Lung (tissue), 12 donors: Measurements from ENCODE around the gene FXR1. TPM values are rescaled to one million over a fixed set of nuclear protein-coding genes. Genes with fewer than 3 reads are reported as not detected.
A peak's percentile ranks its signal among the peaks of the same experiment; 100 is the strongest.
"Not testable (repeated sequence)": the region's sequence is repeated elsewhere in the genome, so short reads cannot be mapped to it uniquely, and the experiment has no call there.

Experiments used
- ATAC-seq: fragments of 200-7000 bp; cut with Tn5 transposase; one replicate; pipeline ENCODE4 v1.9.1; 2020; ENCODE audit warnings: moderate number of reproducible peaks; ENCODE audit not compliant: insufficient read depth, low FRiP score
- DNase-seq, 3 donors: peaks; one replicate each; pipeline ENCODE4 v3.0.0-alpha.2; 2013 to 2017
- H3K27ac ChIP-seq, 2 donors: one replicate each; pipeline ENCODE4 v1.5.1; 2013; ENCODE audit warnings: mild to moderate bottlenecking in 2 of 2, moderate library complexity in 2 of 2, control low read depth in 1 of 2, inconsistent platforms in 1 of 2, low read depth in 1 of 2, low read length in 1 of 2
- H3K27me3 ChIP-seq, 3 donors: one replicate each; pipeline ENCODE4 v1.5.1; 2013; ENCODE audit warnings: low read length in 2 of 3; ENCODE audit not compliant: control insufficient read depth in 3 of 3, insufficient read depth in 3 of 3
- H3K36me3 ChIP-seq, 4 donors: one replicate each; pipeline ENCODE4 v1.5.1; 2013; ENCODE audit warnings: low read length in 4 of 4, mild to moderate bottlenecking in 1 of 4, moderate library complexity in 1 of 4; ENCODE audit not compliant: control insufficient read depth in 4 of 4, insufficient read depth in 4 of 4
- H3K4me1 ChIP-seq, 5 donors: one replicate each; pipeline ENCODE4 v1.5.1; 2013; ENCODE audit warnings: low read length in 5 of 5, mild to moderate bottlenecking in 2 of 5, moderate library complexity in 1 of 5; ENCODE audit not compliant: control insufficient read depth in 5 of 5, insufficient read depth in 5 of 5
- H3K4me3 ChIP-seq: one replicate; pipeline ENCODE4 v1.5.1; 2013; ENCODE audit warnings: mild to moderate bottlenecking, control low read depth, moderate library complexity
- H3K9ac ChIP-seq, 2 donors: one replicate each; pipeline ENCODE4 v1.5.1; 2013; ENCODE audit warnings: low read length in 2 of 2, control low read depth in 1 of 2; ENCODE audit not compliant: insufficient read depth in 1 of 2
- H3K9me3 ChIP-seq, 4 donors: one replicate each; pipeline ENCODE4 v1.5.1; 2013; ENCODE audit warnings: low read length in 3 of 4, mild to moderate bottlenecking in 1 of 4, moderate library complexity in 1 of 4; ENCODE audit not compliant: control insufficient read depth in 4 of 4, insufficient read depth in 3 of 4
- CTCF ChIP-seq: IDR thresholded peaks from 2 replicates; pipeline ENCODE4 v1.5.1; 2012; ENCODE audit warnings: mild to moderate bottlenecking; ENCODE audit errors: control extremely low read depth, extremely low read depth
- WGBS, 2 donors: extraction: QIAGEN DNeasy Blood & Tissue Kit; methylation state at CpG; one replicate each; pipeline ENCODE4 v1.1.7; 2013; 5-methylcytosine and 5-hydroxymethylcytosine counted together
- polyA plus RNA-seq, 2 donors: library from polyadenylated mRNA; stranded (reverse); fragments of 200-250 nt; gene quantifications; one replicate each; pipeline ENCODE4 v1.2.1, GENCODE V29; 2013
- total RNA-seq, 2 donors: library from RNA; depleted of rRNA in 1 of 2; stranded (reverse); fragments of >200 nt in 1 of 2; gene quantifications; one replicate each; pipeline ENCODE4 v1.2.1, GENCODE V29; 2014 to 2021
- donor health status: control.
- donor health status: control.
- donor health status: Bipolar disorder and iron deficiency.
- donor health status: healthy.
- donor health status: DM: yes; HTN: yes; CAD: no.

Gene FXR1
- total and polyA plus RNA-seq, 4 donors = 45.7 to 315 (median 63.3) TPM

GRCh38 chr3:180981912-180982311 lies 69.4 kb downstream of the FXR1 start:
- Histone ChIP-seq H3K4me1 (peaks cover 0 to 3% (median 0%) of the 10 kb centered on the region in 5 donors), H3K9ac (no peak overlapping the region), H3K4me3 (no peak overlapping the region), H3K36me3 (peaks cover 0 to 33% (median 4%) of the 10 kb centered on the region in 4 donors), H3K27me3 (no peaks in the 10 kb centered on the region), H3K9me3 (no peaks in the 10 kb centered on the region), H3K27ac (peak overlapping the region in 1 of 2 donors; percentile 33)
- WGBS, 2 donors = 93 to 97% methylated on average over 2 of the region's 2 CpGs
- no peak for TF ChIP-seq CTCF
- no peak for ATAC-seq
- no peak for DNase-seq

- 62 to 73% methylated on average over 2 of the region's 2 CpGs for WGBS, 2 donors
- no peaks in the 10 kb centered on the region for H3K9me3 ChIP-seq
These were observed 70.7 kb downstream of the FXR1 start for GRCh38 chr3:180983136-180983535.

GRCh38 chr3:180986366-180986765 lies 73.9 kb downstream of the FXR1 start:
- not testable (repeated sequence) for DNase-seq, H3K9ac ChIP-seq, H3K27ac ChIP-seq, H3K4me3 ChIP-seq, H3K27me3 ChIP-seq, ATAC-seq, H3K9me3 ChIP-seq
- Histone ChIP-seq H3K4me1 (peaks cover 0 to 15% (median 2%) of the 10 kb centered on the region in 5 donors), H3K36me3 (peaks cover 0 to 28% (median 8%) of the 10 kb centered on the region in 4 donors)
- WGBS, 2 donors = 92 to 94% methylated on average over 10 of the region's 10 CpGs

More at GRCh38 chr3:180983136-180983535, 70.7 kb downstream of the FXR1 start:
- DNase-seq (no peak), ATAC-seq (no peak)
- H3K9ac ChIP-seq = no peak overlapping the region
- no peaks in the 10 kb centered on the region for H3K27me3 ChIP-seq
- H3K36me3 ChIP-seq = peaks cover 1 to 35% (median 6%) of the 10 kb centered on the region in 4 donors
- no peak overlapping the region for H3K27ac ChIP-seq
- no peak overlapping the region for H3K4me3 ChIP-seq
- peaks cover 0 to 10% (median 0%) of the 10 kb centered on the region in 5 donors for H3K4me1 ChIP-seq
- no peak for TF ChIP-seq CTCF

GRCh38 chr3:180987344-180987743 lies 74.9 kb downstream of the FXR1 start:
- Histone ChIP-seq H3K27ac (no peak overlapping the region), H3K4me3 (no peak overlapping the region), H3K9ac (no peak overlapping the region), H3K36me3 (peaks cover 0 to 26% (median 8%) of the 10 kb centered on the region in 4 donors), H3K27me3 (peaks cover 0 to 2% (median 0%) of the 10 kb centered on the region in 3 donors), H3K9me3 (no peaks in the 10 kb centered on the region), H3K4me1 (peaks cover 0 to 15% (median 2%) of the 10 kb centered on the region in 5 donors)
- ATAC-seq (no peak), DNase-seq (no peak)
- no peak for TF ChIP-seq CTCF
- 98 to 99% methylated on average over 2 of the region's 2 CpGs for WGBS, 2 donors
